ENCODE data around the gene RPL22L1.
"Not testable (repeated sequence)": the region's sequence is repeated elsewhere in the genome, so short reads cannot be mapped to it uniquely, and the experiment has no call there.

The RPL22L1 gene

DNA sequence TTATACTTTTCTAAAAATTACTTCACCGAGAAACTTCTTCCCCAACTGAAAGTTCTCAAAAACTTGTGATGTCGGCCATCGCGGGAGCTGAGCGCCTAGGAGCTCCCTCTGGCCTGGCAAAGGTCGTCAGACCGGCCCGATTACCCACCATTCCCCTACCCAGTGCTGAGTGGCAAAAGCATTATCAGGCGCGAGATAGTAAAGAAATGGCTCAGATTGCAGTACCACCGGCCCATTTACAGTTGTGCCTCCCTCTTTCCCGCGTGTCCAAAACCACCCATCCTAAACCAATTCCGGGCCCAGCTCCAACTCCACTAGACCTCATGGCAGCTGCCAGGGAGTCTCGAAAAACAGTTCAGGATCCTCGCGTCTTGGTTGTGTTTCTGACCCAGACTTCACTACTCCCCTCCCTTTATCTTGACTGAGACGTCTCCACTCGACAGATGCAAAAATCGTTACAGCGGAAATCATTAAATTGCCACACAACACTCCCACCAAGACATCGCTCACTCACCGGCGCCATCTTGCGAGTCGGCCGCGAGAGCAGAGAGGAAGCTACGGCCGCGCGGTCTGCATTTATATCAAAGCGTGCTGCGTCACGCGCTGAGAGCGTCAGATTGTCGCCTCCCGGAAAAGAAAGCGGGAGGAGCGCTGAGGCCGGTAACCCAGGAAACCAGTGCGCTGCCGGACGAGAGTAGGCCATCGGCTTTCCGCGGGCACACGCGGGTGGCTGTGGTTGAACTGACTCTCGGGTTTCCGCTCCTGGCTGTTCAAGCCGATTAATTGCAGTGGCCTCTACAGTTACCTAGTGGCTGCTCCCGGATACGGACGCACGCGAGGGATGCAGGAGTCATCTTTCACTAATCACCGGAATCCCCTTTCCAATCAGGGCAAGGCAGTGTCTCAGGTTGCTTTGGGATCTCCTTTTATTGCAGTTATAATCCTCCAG, at the start of gene RPL22L1:
Gene RPL22L1, minus strand, starts transcription at position 551 of the 949 bp plus-strand sequence. Its CDS starts 28 bp downstream, at position 523.
- peak; percentile 94 for DNase-seq

DNA sequence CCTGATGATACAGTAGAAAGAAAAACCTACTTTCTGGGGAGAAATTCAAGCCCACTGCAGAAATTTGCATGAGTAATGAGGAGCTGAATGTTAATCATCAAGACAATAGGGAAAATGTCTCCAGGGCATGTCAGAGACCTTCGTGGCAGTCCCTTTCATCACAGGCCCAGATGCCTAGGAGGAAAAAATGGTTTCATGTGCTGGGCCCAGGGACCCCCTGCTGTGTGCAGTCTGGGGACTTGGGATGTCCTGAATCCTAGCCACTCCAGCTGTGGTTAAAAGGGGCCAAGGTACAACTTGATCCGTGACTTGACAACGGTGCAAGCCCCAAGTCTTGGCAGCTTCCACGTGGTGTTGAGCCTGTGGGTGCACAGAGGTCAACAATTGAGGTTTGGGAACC, 48.7 kb upstream of the RPL22L1 start:
- DNase-seq, result no peak

DNA sequence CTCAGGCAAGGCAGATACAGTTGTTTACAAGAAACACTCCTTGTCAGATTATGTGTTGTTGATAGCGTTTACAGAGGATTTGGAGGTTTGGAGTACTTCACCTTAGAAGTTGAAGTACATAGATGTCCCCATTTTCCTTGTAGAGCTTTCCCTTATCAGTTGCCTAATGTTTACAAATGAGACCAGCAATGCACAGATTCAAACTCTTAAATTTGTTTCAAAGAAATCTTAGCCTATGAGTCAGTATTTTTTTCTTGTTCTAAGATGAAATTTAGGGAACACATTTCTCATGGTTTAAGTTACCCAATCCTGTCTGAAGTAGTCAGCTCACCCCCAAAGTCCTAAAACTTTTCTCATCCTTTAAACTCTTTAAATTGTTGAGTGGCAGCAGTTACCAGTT, 44.7 kb upstream of the RPL22L1 start:
- DNase-seq, result no peak

DNA sequence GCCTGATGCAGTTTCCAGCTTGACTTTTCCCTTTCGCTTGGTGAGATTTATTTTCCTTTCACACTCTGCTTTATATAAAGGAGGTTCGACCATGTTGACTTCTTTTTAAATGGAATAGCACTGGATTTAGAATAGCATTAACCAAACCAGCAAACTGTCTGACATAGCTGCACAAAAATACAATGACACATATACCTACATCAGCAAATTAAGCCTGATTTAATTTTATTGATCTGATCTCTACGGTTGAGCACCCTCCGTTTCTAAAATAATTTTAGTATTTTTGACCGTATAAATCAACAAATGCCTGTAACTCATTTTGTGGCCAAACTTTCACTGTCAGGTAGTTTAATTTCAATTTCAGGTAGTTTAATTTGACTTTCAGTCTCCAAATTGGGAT, 44.2 kb upstream of the RPL22L1 start:
- DNase-seq, result no peak

DNA sequence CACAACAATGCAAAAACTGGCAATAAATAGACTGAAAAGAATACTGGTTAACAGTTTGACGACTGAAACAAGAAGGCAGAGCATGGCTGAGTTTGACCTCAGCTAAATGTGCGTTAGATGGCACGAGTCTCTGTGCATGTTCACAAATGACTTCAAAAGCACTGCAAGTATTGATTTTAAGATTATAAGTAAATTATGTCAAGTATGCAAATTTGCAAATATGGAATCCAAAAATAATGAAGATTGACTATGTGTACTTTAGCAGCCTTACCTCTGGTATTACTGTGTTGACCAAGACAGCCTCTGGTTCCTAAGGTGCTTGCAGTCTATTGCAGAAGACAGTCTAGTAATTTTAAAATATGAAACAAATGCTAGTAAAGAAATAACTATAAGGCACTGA, 41.1 kb upstream of the RPL22L1 start:
- DNase-seq, result no peak

DNA sequence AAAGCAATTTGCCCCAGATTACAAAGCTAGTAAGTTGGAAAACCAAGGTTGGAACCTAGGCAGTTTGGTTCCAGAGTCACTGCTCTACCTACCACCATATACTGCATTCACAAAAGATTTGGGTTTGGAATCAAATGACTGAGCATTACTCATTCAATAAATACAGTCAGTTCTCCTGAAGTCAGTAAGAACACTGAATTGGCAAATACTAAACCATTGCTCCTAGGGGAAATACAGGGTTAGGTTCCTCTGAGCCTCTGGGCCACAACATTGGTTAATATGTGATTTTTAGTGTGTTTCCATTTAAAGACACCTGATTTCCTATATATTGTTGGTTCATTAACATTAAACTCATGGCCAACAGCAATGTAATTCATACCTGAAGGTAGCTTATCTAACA, 40.5 kb upstream of the RPL22L1 start:
- DNase-seq, result no peak

DNA sequence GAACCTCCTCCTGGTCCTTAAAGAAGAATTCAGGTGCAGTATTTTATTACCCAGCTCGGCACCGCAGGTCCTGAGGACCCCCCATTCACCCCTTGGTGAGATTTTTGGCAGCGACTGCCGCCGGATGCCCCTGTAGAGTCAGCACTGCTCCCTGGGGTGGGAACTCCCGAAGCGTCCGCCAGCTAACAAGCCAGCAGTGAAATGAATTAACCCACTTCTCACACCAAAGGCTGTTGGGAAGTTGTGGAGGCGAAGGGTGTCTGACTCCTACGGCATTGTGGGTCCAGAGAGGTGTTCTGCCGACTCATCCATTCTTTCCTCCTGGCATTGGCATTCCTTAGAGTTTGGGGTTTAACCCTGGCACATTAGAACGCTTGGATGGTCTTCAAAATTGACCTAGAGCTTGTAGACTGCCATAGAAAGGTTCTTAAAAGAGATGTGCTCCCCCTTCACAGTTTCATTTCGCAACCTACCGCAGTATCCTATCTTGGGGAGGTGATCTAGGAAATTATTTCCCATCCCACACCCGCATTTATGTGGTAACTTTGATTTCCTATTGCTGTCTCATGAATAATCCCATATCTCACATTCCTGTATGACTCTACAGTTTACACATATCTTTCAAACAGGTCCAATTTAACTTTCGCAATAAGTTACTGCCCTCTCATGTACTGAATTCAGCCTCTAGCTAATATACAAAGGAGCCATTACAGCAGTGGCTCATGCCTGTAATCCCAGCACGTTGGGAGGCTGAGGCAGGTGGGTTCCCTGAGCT, 39.3 kb upstream of the RPL22L1 start:
- no peak for DNase-seq

DNA sequence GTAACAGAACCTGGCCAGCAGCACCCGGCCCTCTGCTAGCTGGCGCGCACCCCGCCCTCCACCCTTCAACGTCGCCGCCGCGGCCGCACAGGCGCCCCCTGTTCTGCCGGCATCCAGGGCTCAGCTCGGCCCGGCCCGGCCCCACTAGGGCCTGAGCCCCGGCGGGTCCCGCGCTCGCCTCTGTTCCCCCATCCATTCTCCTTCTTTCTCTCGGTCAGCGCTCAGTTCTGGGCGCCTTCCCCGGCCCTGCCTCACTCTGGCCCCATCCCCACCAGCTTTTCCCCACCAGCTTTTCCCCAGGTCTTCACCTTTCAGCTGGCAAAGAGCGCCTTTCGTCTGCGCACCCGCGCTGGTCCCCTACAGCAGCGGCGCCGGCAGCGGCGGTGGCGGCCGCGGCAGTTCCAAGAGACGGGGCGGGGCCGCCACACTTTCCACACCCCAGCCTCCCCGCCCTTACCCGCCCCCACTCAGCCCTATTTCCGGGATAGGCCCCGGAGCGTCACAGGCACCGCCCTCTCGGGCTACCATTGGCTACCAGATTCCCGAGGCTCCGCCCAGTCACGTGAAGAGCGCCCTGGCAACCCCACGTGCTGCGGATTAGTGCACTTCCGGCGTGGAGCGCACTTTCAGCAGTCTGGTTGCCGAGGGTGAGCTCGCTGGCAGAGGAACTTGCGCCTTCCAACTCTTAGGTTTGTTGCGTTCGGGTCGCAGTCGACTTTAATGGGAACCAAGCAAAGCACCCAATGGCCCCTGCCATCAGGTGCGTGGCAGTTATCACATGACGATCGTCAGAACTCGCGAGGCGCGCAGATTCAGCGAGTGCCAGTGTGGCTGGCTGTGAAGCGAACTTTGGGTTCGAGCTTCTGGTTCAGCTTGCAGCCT, 38.5 kb upstream of the RPL22L1 start, which contains the start of gene EIF5A2:
Gene EIF5A2, minus strand, starts transcription at position 403 of the 882 bp plus-strand sequence. CDS start 831 bp downstream, outside the sequence.
- peak; percentile 96 for DNase-seq

DNA sequence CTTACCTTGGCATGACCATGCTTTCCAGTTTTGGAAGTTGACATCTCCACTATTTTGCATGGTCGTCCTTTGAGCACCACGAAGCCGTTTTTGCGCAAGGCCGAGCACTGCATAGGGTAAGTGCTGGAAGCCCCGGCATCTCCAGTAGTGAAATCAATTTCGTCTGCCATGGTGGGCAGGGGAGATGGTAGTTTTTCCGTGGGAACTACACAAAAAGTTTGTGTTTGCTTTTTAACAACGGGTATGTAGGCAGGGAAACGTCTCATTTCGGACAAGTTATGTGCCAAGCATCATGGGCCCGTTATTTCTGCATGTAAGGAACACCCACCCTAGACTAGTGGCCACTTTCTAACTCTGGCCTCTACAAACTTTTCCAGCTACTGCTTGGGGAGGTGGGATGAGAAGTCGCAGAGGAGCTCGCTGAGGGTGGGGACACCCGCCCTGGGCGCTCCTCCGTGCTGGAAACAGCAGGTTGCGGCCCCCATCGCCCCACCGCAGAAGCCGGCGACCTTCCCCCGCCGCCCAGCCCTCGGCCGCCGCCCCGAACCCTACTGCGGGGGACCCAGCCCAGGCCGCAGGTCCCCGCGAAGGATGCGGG, 37.7 kb upstream of the RPL22L1 start:
- no peak for DNase-seq

DNA sequence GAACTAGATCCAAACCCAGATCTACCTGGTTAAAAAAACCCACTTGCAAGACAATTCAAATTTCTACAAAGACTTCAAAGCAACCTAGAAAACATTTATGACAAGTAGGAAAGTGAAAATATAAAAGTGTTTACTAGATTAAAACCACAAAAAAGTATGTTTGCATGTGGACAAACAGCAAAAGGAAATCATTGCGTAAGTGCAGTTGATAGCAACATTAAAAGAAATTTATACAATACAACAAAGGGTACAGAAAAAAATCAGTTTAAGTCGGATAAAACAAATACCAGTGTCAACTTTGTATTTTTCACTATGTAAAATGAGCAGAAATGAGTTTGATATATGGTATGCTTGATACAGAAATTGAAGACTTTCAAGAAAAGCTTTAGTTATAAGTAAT, 35.9 kb upstream of the RPL22L1 start:
- DNase-seq, result no peak

DNA sequence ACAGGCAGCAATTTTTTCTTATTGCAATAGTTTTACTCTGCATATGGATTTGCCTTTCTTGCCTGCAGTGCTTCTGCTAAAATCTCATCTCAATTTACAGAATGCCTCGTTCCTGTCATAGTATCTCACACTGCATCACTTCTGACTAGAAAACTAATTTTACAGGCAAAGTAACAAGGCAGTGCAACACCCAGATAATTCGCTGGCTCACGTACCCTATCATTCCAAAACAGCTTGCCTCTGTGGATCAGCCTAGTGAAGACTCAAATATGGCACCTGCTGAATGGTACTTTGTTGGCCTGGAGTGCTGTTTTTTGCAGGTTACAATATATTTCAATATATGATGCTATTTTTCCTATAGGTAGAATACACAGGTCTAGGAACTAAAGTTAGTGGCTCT, 33.1 kb upstream of the RPL22L1 start:
- no peak for DNase-seq

DNA sequence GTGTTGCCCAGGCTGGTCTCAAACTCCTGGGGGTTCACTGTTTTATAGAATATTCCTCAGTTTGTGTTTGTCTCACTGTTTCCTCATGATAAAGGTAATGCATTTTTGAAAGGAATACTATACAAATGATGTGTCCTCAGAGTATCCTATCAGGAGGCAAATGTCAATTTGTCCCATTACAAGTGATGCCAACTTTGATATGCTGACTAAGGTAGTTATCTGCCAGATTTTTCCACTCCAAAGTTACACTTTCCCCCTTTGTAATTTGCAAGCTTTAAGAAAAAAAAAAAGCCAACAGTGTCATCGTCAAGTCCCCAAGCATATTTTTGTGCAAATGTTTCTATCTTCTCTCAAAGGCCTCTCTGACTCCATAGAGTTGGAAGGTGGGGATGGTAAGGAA, 29.5 kb upstream of the RPL22L1 start:
- no peak for DNase-seq

DNA sequence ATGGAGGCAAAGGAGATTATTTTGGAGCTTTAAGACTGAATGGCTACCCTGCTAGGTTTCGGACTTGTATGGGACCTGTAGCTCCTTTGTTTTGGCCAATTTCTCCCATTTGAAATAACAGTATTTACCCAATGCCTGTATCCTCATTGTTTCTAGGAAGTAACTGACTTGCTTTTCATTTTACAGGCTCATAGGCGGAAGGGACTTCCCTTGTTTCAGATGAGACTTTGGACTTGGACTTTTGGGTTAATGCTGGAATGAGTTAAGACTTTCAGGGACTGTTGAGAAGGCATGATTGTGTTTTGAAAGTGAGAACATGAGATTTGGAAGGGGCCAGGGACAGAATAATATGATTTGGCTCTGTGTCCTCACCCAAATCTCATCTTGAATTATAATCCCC, 28.0 kb upstream of the RPL22L1 start:
- DNase-seq, result no peak

DNA sequence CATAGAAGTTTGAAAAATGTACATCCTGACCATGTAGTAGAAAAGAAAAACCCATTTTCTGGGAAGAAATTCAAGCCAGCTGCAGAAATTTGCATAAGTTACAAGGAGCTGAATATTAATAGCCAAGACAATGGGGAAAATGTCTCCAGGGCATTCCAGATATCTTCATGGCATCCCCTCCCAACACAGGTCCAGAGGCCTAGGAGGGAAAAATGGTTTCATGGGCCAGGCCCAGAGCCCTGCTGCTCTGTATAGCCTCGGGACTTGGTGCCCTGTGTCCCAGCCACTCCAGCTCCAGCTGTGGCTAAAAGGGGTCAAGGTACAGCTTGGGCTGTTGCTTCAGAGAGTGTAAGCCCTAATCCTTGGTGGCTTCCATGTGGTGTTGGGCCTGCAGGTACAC, 27.2 kb upstream of the RPL22L1 start:
- DNase-seq, result not testable (repeated sequence)

DNA sequence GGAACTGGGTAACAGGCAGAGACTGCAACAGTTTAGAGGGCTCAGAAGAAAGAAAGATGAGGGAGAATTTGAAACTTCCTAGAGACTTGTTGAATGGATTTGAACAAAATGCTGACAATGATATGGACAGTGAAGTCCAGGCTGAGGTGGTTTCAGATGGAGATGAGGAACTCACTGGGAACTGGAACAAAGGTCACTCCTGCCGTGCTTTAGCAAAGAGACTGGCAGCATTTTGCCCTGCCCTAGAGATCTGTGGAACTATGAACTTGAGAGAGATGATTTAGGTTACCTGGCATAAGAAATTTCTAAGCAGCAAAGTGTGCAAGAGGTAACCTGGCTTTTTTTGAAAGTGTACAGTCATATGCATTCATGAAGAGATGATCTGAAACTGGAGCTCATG, 26.8 kb upstream of the RPL22L1 start:
- DNase-seq, result no peak

DNA sequence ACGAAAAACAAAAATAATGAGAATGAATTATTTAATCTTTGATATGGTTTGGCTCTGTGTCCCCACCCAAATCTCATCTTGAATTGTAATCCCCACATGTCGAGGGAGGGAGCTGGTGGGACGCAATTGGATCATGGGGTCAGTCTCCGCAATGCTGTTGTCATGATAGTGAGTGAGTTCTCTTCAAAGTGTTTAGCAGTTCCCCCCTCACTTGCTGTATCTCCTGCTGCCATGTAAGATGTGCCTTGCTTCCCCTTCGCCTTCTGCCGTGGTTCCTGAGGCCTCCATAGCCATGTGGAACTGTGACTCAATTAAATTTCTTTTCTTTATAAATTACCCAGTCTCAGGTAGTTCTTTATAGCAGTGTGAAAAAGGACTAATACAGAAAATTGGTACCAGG, 26.3 kb upstream of the RPL22L1 start:
- DNase-seq, result not testable (repeated sequence)

DNA sequence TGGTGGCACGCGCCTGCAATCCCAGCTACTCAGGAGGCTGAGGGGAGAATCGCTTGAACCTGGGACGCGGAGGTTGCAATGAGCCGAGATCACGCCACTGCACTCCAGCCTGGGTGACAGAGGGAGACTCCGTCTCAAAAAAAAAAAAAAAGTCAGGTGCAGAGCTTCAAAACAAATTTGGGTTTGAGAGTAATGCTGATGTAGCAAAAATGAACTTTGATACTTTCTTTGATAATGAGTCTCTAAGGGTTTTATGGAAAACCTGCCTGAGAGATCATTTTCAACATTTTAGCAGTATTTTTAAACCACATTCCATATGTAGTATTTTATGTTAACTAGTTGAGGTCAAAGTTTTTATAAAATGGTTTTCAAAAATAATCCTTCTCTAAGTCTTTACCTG, 23.9 kb upstream of the RPL22L1 start:
- DNase-seq, result no peak

DNA sequence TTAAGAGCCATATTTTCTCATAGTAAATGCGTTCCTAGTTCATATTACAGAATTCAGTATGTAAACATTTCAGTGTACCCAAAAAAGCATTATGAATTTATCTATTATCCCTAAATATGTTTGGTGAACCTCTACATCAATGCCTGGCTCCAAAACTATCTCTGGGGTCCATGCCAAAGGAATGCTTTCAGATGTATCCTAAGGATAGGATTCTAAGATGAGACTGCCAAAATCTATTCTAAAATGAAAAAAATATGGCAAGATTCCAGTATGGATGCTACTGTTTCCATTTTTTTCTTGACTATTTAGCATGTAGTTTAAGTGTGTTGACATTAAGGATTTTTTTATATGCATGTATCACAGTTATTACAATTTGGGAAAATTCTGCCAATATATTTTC, 19.6 kb upstream of the RPL22L1 start:
- no peak for DNase-seq

DNA sequence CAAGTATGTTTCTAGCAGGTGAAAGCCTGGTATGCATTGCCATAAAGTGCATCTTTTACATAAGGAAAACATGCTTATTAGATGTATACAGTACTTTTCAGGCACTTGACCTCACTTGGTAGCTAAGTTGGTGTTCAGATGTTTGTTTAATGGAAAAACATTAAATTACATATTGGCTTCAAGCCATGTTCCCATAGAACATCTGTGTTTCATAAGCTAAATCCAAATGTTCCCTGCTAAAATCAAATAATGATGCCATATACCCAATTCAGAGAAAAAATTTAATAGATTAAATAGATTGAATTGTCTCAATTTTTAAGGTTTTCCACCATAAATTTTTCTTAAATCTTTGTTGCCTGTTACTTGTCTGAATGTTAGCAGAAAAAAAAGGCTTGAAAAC, 19.1 kb upstream of the RPL22L1 start:
- DNase-seq, result no peak

DNA sequence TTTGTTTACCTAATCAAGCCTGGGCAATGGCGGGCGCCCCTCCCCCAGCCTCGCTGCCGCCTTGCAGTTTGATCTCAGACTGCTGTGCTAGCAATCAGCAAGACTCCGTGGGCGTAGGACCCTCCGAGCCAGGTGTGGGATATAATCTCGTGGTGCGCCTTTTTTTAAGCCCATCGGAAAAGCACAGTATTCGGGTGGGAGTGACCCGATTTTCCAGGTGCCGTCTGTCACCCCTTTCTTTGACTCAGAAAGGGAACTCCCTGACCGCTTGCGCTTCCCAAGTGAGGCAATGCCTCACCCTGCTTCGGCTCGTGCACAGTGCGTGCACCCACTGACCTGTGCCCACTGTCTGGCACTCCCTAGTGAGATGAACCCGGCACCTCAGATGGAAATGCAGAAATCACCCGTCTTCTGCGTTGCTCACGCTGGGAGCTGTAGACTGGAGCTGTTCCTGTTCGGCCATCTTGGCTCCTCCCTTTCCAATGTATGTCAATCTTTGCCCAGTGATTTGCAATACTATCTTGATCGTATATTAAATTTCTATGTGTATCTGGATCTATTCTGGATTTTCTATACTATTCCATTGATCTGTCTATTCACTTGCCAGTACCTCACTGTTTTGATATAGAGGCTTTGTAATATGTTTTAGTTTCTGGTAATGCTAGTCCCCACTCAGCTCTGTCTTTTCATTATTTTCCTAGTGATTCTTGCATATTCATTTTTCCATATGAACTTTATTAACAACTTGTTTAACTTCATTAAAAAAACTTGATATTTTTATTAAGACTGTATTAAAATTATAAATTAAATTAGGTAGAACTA, 14.3 kb upstream of the RPL22L1 start:
- not testable (repeated sequence) for DNase-seq

DNA sequence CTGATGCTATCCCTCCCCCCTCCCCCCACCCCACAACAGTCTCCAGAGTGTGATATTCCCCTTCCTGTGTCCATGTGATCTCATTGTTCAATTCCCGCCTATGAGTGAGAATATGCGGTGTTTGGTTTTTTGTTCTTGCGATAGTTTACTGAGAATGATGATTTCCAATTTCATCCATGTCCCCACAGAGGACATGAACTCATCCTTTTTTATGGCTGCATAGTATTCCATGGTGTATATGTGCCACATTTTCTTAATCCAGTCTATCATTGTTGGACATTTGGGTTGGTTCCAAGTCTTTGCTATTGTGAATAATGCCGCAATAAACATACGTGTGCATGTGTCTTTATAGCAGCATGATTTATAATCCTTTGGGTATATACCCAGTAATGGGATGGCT, 8.7 kb upstream of the RPL22L1 start:
- not testable (repeated sequence) for DNase-seq
